ENCODE results near the gene COX4I1.

The COX4I1 gene

GRCh38 chr16:85759631-85760419 is 39.7 kb upstream of the COX4I1 start:
- Mint-ChIP-seq H3K36me3 (no peaks in the 10 kb centered on the region), H3K4me3 (no peak overlapping the region), H3K9me3 (no peaks in the 10 kb centered on the region), H3K4me1 (peaks cover 8% of the 10 kb centered on the region), H3K27ac (no peak overlapping the region), H3K27me3 (peaks cover 3% of the 10 kb centered on the region)

GRCh38 chr16:85761861-85762260 is 37.6 kb upstream of the COX4I1 start:
- no peaks in the 10 kb centered on the region for H3K9me3 Mint-ChIP-seq
- no peak overlapping the region for H3K27ac Mint-ChIP-seq
- peaks cover 3% of the 10 kb centered on the region for H3K27me3 Mint-ChIP-seq
- H3K4me3 Mint-ChIP-seq = no peak overlapping the region
- H3K4me1 Mint-ChIP-seq = peaks cover 8% of the 10 kb centered on the region
- no peaks in the 10 kb centered on the region for H3K36me3 Mint-ChIP-seq

GRCh38 chr16:85762970-85763369 is 36.5 kb upstream of the COX4I1 start:
- Mint-ChIP-seq H3K27me3 (peaks cover 3% of the 10 kb centered on the region), H3K27ac (no peak overlapping the region), H3K4me1 (peaks cover 8% of the 10 kb centered on the region), H3K9me3 (no peaks in the 10 kb centered on the region), H3K4me3 (no peak overlapping the region), H3K36me3 (no peaks in the 10 kb centered on the region)

DNA sequence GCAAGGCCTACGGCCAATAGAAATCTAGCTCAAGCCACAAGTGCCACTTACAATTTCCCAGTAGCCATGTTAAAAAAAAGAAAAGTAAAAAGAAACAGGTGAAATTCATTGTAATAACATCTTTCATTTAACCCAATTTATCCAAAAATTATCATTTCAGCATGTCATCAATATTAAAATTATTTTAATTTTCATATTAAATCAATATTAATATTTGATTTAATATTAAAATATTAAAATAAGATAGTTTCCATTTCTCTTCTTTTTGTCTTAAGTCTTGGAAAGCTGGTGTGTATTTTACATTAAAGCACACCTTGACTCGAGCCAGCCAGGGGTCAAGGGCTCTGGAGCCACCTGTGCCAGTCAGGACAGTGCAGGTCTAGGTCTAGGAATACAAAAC is 35.9 kb upstream of the COX4I1 start:
- Mint-ChIP-seq H3K4me3 (no peak overlapping the region), H3K36me3 (no peaks in the 10 kb centered on the region), H3K27me3 (peaks cover 3% of the 10 kb centered on the region)

GRCh38 chr16:85765211-85765610 is 34.3 kb upstream of the COX4I1 start:
- Mint-ChIP-seq H3K27ac (no peak overlapping the region), H3K4me1 (no peaks in the 10 kb centered on the region), H3K4me3 (no peak overlapping the region), H3K27me3 (no peaks in the 10 kb centered on the region), H3K36me3 (peaks cover 2% of the 10 kb centered on the region), H3K9me3 (no peaks in the 10 kb centered on the region)

More for the DNA sequence above, 35.9 kb upstream of the COX4I1 start:
- Mint-ChIP-seq H3K9me3 (no peaks in the 10 kb centered on the region), H3K27ac (no peak overlapping the region), H3K4me1 (peaks cover 8% of the 10 kb centered on the region)

DNA sequence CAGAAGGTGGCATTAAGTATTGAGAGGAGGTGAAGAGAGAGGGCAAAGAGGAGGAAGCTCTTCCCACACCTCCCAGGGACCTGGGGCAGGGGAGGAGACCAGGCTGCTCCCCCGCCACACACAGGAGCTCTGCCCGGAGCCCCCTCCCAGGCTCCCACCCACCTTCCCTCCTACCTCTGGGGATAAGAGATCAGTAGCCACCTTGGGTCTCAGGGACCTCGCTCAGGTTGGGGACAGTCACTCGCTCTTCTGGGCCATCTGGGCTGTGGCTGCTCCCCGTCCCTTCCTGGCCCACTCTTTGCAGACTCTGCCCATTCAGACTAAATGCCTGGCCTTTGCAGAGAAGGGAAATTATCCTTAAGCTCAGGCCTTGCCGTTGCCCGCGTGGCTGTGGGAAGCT is 33.7 kb upstream of the COX4I1 start:
- no peak overlapping the region for H3K27ac Mint-ChIP-seq
- peaks cover 2% of the 10 kb centered on the region for H3K36me3 Mint-ChIP-seq
- H3K27me3 Mint-ChIP-seq = no peaks in the 10 kb centered on the region
- H3K4me1 Mint-ChIP-seq = no peaks in the 10 kb centered on the region
- no peak overlapping the region for H3K4me3 Mint-ChIP-seq
- no peaks in the 10 kb centered on the region for H3K9me3 Mint-ChIP-seq

GRCh38 chr16:85767531-85767930 is 32.0 kb upstream of the COX4I1 start:
- no peaks in the 10 kb centered on the region for H3K9me3 Mint-ChIP-seq
- H3K27me3 Mint-ChIP-seq = no peaks in the 10 kb centered on the region
- H3K4me1 Mint-ChIP-seq = no peaks in the 10 kb centered on the region
- H3K27ac Mint-ChIP-seq = no peak overlapping the region
- H3K36me3 Mint-ChIP-seq = peaks cover 2% of the 10 kb centered on the region
- no peak overlapping the region for H3K4me3 Mint-ChIP-seq

GRCh38 chr16:85768199-85768598 is 31.3 kb upstream of the COX4I1 start:
- H3K9me3 Mint-ChIP-seq = no peaks in the 10 kb centered on the region
- H3K27ac Mint-ChIP-seq = no peak overlapping the region
- H3K27me3 Mint-ChIP-seq = no peaks in the 10 kb centered on the region
- no peaks in the 10 kb centered on the region for H3K4me1 Mint-ChIP-seq
- H3K36me3 Mint-ChIP-seq = peaks cover 2% of the 10 kb centered on the region
- H3K4me3 Mint-ChIP-seq = no peak overlapping the region

DNA sequence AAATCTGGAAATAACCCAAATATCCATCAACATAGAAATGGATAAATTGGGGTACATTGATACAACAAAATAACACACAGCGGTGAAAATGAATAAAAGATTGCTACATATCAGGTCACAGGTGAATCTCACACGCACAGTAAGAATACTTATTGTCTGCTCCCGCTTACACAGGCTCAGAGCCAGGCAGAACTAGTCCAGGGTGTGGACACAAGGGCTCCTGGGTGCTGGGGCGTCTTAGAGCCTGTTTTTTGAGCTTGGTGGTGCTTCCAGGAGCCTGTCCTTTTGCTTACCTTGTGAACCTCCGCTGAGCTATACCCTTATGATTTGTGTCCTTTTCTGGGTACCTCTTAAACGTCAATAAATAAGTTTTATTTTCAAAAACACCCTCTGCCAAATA is 28.8 kb upstream of the COX4I1 start:
- Mint-ChIP-seq H3K9me3 (no peaks in the 10 kb centered on the region), H3K4me3 (no peak overlapping the region), H3K4me1 (no peaks in the 10 kb centered on the region)

GRCh38 chr16:85773044-85773443 is 26.5 kb upstream of the COX4I1 start:
- H3K36me3 Mint-ChIP-seq = peaks cover 2% of the 10 kb centered on the region
- no peak overlapping the region for H3K4me3 Mint-ChIP-seq
- H3K4me1 Mint-ChIP-seq = no peaks in the 10 kb centered on the region
- no peaks in the 10 kb centered on the region for H3K27me3 Mint-ChIP-seq
- H3K27ac Mint-ChIP-seq = no peak overlapping the region
- H3K9me3 Mint-ChIP-seq = no peaks in the 10 kb centered on the region

More for the DNA sequence above, 28.8 kb upstream of the COX4I1 start:
- Mint-ChIP-seq H3K27me3 (no peaks in the 10 kb centered on the region), H3K27ac (no peak overlapping the region), H3K36me3 (peaks cover 2% of the 10 kb centered on the region)

GRCh38 chr16:85774136-85774535 is 25.4 kb upstream of the COX4I1 start:
- Mint-ChIP-seq H3K4me1 (no peaks in the 10 kb centered on the region), H3K9me3 (no peaks in the 10 kb centered on the region), H3K27me3 (no peaks in the 10 kb centered on the region), H3K36me3 (peaks cover 2% of the 10 kb centered on the region), H3K4me3 (no peak overlapping the region), H3K27ac (no peak overlapping the region)

- Mint-ChIP-seq H3K27ac (no peak overlapping the region), H3K36me3 (peaks cover 5% of the 10 kb centered on the region), H3K27me3 (no peaks in the 10 kb centered on the region), H3K4me3 (no peak overlapping the region), H3K4me1 (no peaks in the 10 kb centered on the region), H3K9me3 (no peaks in the 10 kb centered on the region)
Observed at GRCh38 chr16:85774811-85775210, 24.7 kb upstream of the COX4I1 start.

DNA sequence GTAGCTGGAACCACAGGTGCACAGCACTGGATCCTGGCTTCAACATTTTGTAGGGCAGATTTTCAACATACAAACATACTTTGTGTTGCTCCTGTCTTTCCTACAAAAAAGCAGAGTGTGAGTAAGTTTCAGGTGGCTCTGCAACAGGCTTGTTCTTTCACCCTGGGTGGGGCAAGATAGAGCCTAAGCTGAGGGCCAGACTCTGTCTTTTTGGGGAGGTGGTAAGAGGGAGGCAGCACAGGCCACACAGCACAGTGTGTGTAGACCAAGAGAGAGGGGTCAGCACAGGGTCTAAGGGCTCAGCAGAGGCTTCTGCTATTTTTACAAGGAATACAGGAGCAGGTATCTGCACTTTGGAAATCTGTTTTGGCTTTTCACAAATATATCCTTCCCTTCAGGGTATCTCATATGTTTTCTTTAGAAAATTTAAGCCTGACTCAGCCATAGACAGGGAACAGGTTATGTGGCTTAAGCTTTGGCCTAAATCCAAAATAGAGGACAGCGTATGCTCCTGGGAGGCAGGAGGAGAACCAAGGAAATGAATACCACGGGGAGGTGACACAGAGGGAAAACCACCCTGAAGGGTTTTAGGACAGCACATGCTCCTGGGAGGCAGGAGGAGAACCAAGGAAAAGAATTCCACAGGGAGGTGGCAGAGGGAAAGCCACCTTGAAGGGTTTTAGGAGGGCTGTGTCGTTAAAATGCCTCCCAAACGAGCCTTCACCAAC is 21.7 kb upstream of the COX4I1 start:
- Mint-ChIP-seq H3K4me1 (no peaks in the 10 kb centered on the region), H3K27me3 (no peaks in the 10 kb centered on the region), H3K9me3 (no peaks in the 10 kb centered on the region), H3K36me3 (peaks cover 11% of the 10 kb centered on the region), H3K4me3 (no peak overlapping the region), H3K27ac (no peak overlapping the region)

- Mint-ChIP-seq H3K4me1 (no peaks in the 10 kb centered on the region), H3K9me3 (no peaks in the 10 kb centered on the region), H3K4me3 (no peak overlapping the region), H3K27ac (no peak overlapping the region), H3K36me3 (peaks cover 11% of the 10 kb centered on the region), H3K27me3 (no peaks in the 10 kb centered on the region)
Observed at GRCh38 chr16:85778873-85779272, 20.6 kb upstream of the COX4I1 start.

DNA sequence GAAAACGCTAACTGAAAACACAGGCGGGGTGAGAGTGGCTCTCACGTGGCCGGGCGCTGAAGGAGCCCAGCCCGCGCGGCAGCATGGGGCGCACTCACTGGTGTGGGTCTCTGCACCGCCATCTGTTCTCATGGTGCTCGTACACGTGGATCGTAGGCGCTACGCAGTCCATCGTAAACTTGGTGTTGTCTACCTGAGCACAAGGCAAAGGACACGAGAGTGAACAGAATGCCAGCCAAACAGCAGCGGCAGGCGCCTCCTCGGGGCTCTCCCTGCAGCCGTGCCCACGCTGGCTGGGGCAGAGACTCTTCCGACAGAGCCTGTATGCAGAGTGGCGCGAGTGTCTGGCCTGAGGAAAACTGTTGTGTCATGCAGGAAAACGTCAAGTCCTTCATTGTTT is 19.2 kb upstream of the COX4I1 start:
- no peaks in the 10 kb centered on the region for H3K27me3 Mint-ChIP-seq
- no peaks in the 10 kb centered on the region for H3K9me3 Mint-ChIP-seq
- no peaks in the 10 kb centered on the region for H3K4me1 Mint-ChIP-seq
- no peak overlapping the region for H3K27ac Mint-ChIP-seq
- H3K36me3 Mint-ChIP-seq = peaks cover 11% of the 10 kb centered on the region
- no peak overlapping the region for H3K4me3 Mint-ChIP-seq

- Mint-ChIP-seq H3K27ac (no peak overlapping the region), H3K9me3 (no peaks in the 10 kb centered on the region), H3K27me3 (no peaks in the 10 kb centered on the region), H3K36me3 (peaks cover 14% of the 10 kb centered on the region), H3K4me3 (no peak overlapping the region), H3K4me1 (peaks cover 7% of the 10 kb centered on the region)
Observed at GRCh38 chr16:85781156-85781555, 18.3 kb upstream of the COX4I1 start.

All from activated naive CD4-positive, alpha-beta T cell treated with anti-CD3 and anti-CD28 coated beads, Interleukin-2, amount 50 U/mL, for 24 hours (primary cell).